Measurements from ENCODE around the gene CFAP100.

DNA sequence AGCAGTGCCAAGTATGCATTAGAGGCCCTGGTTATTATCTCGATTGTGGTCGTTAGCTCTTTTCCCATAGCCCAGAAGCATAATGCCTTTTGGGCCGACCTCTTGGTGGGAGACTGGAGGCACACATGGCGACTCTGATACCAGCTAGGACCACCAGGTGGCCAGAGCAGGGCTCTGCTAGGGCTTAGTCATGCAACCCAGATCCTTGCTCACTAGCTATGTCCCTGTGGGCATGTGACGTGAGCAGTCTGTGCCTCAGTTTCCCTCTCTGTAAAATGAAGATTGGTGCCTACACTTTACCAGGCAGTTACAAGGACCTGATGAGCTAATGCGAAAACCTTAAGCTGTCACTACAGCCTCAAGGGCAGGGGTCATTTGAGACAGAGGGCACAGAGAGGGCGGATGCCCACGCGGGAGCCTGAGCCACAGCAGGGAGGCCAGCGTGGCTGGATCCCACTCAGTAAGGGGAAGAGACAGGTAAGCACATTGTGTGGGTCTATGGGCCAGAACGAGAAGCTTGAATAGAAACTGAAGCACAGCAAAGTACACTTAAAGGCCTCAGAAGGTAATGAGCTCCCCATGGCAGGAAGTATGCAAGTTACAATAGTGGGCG is 46.3 kb upstream of the CFAP100 start:
- TF ChIP-seq EZH2 (IDR thresholded peaks at IDR 0.05; ENCODE audit: insufficient read depth, low read length) = no peak
- TF ChIP-seq, protein P1, sequence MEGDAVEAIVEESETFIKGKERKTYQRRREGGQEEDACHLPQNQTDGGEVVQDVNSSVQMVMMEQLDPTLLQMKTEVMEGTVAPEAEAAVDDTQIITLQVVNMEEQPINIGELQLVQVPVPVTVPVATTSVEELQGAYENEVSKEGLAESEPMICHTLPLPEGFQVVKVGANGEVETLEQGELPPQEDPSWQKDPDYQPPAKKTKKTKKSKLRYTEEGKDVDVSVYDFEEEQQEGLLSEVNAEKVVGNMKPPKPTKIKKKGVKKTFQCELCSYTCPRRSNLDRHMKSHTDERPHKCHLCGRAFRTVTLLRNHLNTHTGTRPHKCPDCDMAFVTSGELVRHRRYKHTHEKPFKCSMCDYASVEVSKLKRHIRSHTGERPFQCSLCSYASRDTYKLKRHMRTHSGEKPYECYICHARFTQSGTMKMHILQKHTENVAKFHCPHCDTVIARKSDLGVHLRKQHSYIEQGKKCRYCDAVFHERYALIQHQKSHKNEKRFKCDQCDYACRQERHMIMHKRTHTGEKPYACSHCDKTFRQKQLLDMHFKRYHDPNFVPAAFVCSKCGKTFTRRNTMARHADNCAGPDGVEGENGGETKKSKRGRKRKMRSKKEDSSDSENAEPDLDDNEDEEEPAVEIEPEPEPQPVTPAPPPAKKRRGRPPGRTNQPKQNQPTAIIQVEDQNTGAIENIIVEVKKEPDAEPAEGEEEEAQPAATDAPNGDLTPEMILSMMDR (IDR thresholded peaks at IDR 0.05; ENCODE audit: insufficient read depth, low read depth, low read length) = no peak
